NCI-H1417 (cell line): ENCODE data around the gene LRRC2.
"Not testable (repeated sequence)": the region's sequence is repeated elsewhere in the genome, so short reads cannot be mapped to it uniquely, and the experiment has no call there.

Experiments used
- DNase-seq, 3 experiments: peaks; one replicate each; lab custom pipeline; 2025; lab: John Stamatoyannopoulos, UW

LRRC2 gene

DNA sequence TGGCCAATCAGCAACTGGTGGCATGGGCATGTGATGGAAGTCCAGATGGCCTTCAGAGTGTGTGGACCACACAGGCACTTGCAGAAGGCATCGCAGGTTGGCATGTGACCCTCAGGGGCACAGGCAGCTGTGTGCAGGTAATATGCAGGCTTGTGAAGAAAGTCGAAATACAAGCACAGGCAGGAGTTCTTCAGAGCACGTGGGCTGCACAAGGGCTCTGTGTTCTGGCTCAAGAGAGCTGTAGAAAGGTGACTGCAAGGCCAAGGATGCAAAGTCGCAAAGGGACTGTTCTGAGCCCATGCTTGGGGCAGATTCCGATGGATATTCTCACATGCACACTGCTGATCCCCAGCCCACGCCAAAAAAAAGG is 8.3 kb downstream of the LRRC2 start:
- DNase-seq = no peak

DNA sequence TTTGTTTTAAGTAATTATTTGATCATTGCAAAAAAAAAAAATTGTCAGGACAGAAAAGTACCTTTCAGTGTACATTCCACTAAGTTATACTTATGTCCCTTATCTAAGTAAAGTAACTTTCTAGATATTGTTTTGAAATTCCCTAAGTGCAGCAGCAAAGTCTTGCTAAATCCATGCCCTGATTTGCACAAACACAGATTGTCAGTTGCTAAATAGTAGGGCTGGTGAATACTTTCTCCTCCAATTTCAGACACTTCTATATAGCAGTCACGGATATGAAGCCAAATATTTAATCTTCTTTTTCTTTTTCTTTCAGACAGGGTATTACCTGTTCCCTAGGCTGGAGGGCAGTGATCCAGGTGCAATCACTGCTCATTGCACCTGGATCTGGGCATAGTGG is 12.9 kb downstream of the LRRC2 start:
- no peak for DNase-seq

DNA sequence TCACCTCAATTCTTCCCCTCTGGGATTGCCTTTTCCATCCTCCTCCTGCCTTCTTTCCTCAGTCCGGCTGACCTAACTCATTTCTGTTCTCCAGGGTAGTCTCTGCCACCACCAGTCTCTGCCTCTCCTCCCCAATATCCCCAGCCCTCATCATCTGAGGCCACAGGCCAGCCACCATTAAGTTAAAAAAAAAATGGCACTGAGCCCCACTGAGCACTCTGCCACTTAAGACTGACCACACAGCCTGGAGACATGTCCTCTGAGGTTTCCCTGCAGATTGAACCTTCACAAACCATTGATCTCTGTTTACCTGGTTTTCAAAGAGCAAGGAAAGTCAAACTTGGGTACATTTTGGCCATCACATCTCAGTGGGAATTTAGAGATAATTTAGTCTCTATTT is 13.6 kb downstream of the LRRC2 start:
- DNase-seq = no peak

GRCh38 chr3:46551615-46552014 is 14.5 kb downstream of the LRRC2 start:
- DNase-seq = no peak

DNA sequence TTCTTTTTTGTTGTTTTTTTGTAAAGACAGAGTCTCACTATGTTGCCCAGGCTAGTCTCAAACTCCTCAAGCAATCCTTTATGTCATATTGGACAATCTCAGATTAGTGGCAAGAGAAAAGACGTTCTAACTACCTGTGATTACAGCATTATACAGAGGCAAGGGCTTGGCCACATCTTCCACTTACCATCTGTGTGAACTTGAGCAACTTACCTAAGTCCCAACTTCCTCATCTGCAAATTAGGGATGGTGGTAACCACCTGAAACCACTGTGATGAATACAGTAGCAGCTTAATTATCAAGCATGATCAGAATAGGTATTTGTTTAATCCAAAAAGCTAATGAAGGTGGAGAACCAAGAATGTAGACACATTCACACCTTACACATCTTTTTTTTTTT is 16.1 kb downstream of the LRRC2 start:
- no peak for DNase-seq

DNA sequence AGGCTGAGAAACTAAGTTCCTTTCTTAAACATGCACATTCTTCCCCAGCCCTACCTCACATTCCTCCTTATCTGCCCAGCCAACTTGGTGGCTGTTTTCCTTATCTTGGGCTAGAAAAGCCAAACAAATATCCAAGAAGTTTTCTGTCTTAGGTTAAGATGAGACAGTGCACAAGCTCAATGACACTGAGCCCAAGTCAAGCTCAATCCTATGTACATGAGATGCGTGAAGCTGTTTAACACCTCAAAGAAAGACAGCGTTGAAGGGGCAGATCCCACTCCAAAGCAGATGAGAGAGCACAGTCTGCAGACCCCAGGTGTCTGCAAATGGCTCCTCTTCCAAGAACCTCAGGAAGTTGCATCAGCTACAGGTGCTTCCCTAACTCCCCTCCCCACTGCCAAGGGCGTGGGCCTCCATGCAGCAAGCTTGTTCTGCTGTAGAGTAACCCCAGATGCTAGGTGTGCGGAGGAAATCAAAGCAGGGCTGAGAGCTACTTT is 16.6 kb downstream of the LRRC2 start:
- no peak for DNase-seq

DNA sequence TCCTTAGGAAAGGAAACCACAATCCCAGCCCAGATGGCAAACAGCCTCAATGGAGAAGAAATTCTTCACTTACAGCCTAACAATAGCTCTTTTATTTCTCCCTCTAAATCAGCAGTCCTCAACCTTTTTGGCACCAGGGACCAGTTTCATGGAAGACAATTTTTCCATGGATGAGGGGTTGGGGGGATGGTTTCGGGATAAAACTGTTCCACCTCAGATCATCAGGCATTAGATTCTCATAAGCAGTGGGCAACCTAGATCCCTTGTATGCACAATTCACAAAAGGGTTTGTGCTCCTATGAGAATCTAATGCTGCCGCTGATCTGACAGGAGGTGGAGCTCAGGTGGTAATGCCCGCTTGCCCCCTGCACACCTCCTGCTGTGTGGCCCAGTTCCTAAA is 17.5 kb downstream of the LRRC2 start:
- DNase-seq = not testable (repeated sequence)

- no peak for DNase-seq
Measured at GRCh38 chr3:46546896-46547440, 19.1 kb downstream of the LRRC2 start.

DNA sequence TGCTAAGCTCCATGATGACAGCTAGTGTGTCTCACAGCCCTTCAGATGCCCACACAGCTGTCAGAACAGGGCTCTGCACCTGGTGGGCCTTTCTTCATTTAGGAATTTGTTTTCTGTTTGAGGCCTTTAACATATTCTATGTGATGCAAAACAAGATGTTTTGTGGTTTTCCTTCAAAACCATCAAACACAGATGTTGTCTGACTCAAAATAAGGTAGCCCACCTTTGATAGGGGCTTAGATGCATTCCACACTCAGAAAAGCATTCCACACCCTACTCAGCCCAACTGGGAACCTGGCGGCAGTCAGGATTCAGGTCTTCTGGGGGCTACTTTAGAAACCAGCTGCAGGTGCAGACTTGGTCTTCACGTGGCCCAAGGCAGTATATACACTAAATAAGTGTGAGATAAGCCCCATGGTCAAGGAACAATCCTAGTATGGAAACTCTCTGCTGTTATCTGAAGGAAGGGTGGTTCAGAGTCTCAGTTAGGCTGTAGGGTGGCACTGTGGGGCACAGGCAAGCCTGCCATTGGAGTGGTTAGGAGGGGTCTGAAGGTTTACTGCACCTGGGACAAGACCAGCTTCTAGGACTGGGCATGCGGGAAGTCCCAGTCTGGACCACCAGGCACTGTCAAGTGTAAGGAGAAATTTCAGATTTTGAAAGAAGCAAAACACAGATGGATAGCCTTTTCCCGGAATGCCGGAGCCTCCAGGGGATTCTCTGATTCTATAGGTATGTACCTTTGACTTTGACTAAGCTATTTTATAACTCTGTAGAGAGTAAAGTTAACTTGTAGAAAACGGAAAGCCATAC is 20.1 kb downstream of the LRRC2 start:
- no peak for DNase-seq

DNA sequence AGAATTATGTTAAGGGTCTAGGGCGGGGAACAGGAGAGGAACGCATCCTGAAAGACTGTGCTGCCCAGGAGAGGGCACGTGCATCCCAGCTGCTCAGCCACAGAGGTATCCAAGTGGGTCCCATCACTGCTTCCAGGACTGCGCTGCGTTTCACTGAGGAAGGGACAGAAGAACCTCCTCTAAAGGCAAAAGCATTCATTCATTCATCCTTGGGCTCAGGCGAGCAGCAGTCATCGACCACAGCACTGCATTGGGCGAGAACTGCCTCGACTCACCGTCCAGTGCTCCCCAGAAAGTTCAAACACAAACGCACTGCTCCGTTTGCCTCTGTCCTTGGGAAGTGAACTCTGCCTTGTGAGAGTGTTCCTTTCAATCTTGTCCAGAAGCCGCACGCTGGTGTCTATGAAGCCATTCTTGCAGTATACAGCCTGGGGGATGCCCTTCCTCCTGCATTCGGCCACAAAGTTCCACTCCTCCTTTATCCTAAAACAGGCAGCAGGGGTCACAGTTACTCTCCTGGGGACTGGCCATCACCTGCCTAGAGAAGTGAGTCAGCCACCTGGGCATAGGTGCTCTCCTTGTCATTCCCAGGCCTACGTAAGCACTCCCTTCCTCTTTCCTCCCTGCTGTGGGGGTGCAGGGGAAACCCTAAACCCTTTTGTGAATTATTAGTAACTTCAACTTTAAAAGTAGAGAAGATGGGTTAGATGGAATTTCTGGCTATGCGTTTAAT is 21.2 kb downstream of the LRRC2 start:
- DNase-seq = no peak

DNA sequence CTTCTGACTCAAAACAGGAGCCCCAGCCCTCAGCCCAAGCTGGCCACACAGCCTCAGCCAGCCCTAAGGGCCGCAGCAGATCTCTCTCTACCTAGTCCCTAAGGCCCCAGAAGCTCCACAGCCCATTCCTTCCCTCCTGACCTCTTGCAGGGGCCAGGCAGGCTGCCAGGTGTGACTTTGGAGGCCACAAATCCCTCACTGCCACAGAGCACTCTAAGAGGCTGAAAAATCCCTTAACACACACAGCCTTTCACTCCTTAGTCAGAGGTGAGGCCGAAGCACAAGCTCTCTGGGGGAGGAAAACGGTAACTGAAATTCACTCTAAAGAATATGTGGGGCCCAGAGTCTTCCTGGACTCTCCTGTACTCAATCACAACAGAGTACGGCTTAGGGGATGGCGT is 23.3 kb downstream of the LRRC2 start:
- DNase-seq = no peak

DNA sequence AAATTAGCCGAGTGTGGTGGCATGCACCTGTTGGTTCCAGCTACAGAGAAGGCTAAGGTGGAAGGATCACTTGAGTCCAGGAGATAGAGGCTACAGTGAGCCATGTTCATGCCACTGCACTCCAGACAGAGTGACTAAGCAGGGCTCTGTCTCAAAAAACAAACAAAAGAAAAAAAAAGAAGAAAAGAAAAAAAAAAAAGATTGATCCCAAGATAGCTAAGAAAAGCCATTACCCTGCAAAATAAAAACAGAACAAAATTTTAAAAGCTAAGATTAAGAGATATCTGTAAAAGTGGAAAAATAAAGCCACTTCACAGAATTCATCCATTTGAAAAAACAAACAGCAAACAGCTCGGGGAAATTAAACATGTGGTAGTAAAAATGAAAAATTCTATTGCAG is 23.8 kb downstream of the LRRC2 start:
- DNase-seq = no peak

DNA sequence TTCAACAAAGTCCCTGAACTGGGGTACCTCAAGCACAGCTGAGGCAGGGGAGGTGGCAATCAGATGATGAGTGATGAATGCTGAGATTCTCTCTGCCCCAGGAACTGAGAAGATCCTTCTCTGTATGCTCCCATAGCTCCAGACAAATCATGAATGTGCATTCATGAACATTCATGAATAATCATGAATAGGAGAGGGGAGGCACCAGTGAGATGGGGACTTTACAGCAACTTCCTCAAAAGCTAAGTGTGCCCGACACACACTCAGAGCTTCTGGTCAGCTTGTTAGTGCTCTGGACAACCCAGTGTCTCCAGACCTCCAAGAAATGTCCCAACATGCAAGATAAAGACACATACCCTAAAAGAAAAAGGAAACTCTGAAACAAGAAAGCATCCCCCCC is 24.3 kb downstream of the LRRC2 start:
- DNase-seq = no peak

- DNase-seq = no peak
Measured at GRCh38 chr3:46540550-46540949, 25.6 kb downstream of the LRRC2 start.

DNA sequence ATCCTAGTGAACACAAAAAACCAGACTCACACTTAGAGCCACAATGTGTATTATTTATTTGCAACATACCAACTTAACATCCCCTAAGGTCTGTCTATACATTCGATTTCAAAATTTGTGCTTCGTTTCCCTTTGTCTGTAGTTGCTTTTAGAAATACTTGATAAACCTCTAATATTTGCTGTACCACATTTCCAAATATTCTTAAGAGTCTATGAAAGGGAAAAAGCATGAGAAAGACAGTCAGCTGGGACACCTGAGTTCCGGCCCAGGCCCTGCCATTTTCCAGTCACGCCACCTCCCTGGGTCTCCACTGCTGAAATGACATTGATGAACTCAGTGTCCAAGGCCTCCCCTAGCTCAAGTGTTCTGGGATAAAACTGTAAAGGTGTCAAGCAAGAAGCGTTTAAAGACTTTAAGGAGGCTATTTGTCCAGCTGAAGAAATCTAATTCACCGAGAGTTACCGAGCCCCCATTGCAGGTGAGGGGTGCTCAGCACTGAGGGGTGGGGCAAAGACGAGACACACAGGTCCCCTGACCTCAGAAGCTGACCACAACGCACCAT is 26.6 kb downstream of the LRRC2 start:
- no peak for DNase-seq

DNA sequence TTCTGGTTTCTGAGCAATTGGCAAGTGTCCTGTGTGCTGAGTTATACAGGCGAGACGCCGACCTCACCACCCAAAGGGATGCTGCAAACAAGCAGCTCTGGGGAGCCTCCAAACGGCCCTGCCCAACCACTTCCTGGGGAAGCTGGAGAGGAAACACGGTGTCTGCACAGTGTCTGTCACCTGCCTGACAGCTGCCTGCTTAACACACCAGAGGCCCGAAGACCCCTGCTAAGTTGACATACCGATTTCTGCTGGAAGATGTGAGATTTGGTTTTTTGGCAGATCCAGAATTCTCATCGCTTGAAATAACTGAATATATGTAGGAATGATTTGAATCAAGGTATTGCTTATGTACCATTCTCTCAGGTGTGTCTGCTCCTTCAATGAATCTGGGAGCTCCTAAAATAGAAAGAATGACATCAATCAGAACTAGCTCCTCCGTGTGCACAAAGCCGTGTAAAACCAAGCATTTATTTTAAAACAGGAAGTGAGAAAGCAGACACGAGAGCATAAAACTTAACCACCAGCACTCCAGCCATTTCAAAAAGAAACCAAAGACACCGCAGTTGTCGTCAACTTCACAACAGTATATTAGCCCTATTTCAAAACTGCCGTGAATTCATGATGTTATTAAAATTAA is 27.2 kb downstream of the LRRC2 start:
- DNase-seq = peak in 2 of 3 experiments; percentile 24 to 59

- not testable (repeated sequence) for DNase-seq
Measured at GRCh38 chr3:46538425-46538802, 27.7 kb downstream of the LRRC2 start.

DNA sequence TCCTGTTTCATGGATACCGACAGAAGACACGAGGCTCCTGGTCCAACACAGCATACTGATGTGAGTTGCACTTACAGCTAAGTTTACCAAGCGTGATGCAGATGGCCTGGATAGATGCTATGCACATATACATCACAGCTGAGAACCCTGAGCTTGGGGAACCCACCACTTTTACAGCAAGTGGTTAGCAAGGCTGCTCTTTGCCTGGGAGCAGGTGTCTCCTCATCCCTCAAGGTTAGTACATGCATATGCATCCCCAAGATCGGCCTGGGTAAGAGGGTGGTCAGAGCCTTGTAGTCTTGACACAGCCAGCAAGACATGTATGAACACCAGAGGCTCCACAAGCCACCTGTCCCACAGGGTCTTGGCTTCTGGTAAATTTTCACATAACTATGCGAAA is 28.3 kb downstream of the LRRC2 start:
- DNase-seq = no peak

GRCh38 chr3:46537316-46537715 is 28.8 kb downstream of the LRRC2 start:
- no peak for DNase-seq

DNA sequence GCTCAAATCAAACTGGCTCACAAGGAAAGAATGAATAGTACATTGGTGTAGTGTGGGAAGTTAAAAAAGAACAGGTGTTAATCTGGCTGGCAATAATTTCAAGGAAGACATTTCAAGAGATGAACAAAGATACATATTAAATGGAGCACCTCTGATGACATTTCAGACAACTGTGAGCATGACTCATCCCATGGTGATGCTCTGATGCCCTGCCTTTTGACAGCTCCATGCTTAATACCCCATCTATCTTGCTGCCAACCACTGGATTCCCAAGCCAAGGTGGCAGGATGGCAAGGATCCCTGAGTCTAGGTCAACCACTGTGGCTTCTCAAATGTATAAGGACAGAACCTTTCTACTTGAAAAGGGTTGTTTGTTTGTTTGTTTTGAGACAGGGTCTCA is 29.3 kb downstream of the LRRC2 start:
- no peak for DNase-seq

DNA sequence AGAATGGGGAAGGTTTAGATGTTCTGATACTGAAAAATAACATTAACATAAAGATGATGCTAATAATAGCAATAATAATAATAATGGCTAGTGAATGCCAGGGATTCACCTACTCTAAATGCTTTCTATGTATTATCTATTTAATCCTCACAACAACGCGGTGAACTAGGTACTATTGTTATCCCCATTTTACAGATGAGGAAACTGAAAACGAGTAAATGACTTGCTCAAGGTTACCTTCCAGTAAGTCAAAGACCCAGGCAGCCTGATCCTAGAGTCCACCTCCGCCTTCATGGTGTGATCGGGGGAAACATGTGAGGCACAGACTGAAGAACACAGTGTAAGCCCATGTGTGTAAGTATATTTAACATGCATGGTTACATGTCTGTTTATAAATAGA is 30.4 kb downstream of the LRRC2 start:
- no peak for DNase-seq

GRCh38 chr3:46533091-46533490 is 33.0 kb downstream of the LRRC2 start:
- DNase-seq = no peak
